ENCODE results near the gene KLF18.
"Not testable (repeated sequence)": the region's sequence is repeated elsewhere in the genome, so short reads cannot be mapped to it uniquely, and the experiment has no call there.

Gene KLF18

DNA sequence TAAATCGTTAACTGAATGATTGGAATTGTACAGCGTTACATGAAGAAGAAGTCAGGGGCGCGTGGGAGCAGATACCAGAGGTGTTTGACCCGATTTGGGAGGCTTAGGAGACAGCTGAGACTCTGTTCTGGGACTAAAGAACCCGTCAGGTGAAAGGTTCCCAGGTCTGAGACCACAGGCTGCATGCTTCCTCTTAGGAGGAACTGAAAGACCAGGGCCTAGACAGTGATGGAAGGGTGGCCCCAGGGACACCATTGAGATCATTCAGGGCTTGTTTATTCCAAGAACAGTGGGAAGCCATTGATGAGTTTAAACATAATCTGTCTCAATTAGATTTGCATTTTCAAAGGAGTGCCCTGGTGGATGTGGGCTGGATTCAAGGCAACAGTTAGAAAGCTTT lies 21.9 kb downstream of the KLF18 start:
- no peak for DNase-seq

GRCh38 chr1:44118682-44119081 lies 22.7 kb downstream of the KLF18 start, which contains the start of gene KLF17:
TSS of gene KLF17 (plus strand) at chr1:44118821. CDS start at chr1:44118908, 87 bp downstream.
- DNase-seq: no peak

DNA sequence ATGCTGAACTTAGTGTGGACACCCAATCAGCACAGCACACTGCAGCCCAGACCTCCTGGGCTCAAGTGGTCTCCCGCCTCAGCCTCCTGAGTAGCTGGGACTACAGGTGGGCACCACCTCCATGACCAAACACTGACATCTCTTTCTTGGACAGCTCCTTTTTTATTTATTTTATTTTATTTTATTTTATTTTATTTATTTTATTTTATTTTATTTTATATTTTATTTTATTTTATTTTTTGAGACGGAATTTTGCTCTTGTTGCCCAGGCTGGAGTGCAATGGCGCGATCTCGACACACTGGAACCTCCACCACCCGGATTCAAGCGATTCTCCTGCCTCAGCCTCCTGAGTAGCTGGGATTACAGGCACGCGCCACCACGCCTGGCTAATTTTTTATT lies 24.2 kb downstream of the KLF18 start:
- DNase-seq: not testable (repeated sequence)

DNA sequence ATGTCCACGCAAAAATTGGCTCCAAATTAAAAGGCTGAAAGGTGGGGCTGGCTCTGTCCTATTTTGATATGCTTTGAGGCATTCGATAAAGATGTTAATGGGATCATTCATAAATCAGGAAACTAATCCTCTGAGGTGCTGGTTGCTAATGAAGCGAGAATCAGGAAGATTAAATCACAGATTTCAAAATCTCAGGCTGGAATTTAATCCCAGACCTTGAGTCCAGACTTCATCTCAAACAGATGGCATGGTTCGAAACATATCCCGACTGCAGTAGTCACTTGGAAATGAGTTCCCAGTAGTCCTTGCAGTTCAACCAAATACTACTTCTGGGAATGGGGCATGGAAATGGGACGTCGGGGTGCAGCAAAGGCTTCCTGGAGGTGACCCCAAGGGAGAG lies 27.3 kb downstream of the KLF18 start:
- DNase-seq: no peak

GRCh38 chr1:44113095-44113609 lies 28.3 kb downstream of the KLF18 start:
- DNase-seq: no peak

- DNase-seq: no peak
Observed at GRCh38 chr1:44112486-44112885, 28.9 kb downstream of the KLF18 start.

DNA sequence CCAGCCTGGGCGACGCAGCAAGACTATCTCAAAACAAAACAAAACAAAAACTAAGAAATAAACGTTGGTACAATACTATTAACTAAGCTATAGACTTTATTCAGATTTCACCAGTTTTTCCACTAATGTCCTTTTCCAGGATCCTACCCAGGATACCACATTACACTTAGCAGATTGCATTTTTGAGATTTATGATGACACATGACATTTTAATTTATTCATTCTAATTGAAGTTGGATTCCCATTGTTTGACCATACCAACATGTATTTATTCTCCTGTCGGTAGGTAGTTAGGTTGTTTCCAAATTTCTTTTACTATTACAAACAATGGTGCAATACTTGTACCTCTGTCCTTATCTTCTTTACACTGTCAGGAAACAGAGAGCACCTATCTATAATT lies 29.6 kb downstream of the KLF18 start:
- no peak for DNase-seq

DNA sequence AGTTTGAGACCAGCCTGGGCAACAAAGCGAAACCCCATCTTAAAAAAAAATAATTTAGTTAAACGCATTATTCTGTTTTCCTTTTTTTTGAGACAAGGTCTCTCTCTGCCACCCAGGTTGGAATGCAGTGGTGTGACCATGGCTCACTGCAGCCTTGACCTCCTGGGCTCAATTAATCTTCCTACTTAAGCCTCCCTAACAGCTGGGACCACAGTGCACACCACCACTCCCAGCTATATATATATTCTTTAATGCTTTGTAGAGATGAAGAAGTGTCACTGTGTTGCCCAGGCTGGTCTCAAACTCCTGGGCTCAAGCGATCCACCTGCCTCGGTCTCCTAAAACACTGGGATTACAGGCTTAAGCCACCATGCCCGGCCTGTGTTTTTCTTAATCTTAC lies 30.5 kb downstream of the KLF18 start:
- no peak for DNase-seq

DNA sequence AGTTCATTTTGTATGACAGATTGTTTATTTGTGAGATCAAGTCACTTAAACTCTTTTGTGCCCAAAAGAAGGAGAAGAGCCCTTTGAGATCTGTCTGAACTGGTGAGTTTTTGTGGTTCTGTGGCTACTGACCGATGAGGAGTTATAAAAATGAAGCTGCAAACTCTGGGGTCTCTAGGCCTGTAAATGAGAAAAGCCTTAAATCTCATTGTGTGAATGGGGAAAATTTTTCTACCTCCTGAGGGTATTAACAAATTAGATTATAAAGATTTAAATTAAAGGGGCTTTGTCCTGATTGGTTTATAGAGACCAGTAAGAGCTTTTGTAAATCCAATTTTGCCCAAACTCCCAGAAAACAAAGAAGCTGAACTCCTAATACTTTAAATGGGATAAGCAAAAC lies 32.5 kb downstream of the KLF18 start:
- DNase-seq: no peak

GRCh38 chr1:44108241-44108640 lies 33.2 kb downstream of the KLF18 start:
- no peak for DNase-seq

DNA sequence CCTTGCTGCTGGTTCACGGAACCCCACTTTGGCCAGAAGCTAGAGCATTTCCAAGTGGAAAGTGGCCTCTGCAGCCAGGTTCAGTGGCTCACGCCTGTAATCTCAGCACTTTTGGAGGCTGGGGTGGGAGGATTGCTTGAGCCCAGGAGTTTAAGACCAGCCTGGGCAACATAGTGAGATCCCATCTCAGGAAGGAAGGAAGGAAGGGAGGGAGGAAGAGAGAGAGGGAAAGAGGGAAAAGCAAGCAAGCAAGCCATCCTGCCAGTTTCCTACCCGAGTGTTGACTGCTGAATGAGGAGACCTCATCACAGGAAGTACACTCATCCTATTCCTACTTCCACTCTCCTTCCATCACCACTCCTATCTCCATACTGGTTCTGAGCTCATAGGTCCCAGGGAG lies 35.6 kb downstream of the KLF18 start:
- no peak for DNase-seq

DNA sequence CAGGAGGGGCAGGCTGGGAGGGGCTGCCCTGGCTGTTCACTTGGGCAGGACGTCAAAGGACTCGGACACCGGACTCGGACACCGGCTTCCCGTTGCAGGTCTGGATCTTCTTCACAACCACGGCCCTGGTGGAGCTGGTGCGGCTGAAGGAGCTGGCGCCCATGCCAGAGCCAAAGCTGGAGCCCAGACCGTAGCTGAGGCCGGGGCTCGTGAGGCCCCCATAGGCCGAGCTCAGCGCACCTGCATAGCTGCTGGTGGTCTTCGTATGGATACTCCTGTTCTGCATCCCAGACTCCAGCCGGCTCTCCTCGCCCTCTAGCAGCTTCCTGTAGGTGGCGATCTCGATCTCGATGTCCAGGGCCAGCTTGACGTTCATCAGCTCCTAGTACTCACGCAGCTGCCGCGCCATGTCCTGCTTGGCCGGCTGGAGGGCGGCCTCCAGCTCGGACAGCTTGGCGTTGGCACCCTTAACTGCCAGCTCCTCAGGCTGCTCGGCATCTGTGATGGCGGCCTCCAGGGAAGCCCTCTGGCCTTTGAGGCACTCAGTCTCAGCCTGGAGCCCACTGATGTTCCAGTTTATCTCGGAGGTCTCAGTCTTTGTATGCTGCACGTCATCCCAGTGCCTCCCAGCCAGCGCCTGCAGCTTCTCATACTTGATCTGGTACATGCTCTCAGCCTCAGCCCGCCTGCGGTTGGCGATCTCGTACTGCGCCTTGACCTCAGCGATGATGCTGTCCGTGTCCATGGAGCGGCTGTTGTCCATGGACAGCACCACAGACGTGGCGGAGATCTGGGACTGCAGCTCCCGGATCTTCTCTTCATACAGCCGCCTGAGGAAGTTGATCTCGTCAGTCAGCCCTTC lies 37.9 kb downstream of the KLF18 start:
- DNase-seq: no peak

- DNase-seq: no peak
Observed at GRCh38 chr1:44101328-44101727, 40.1 kb downstream of the KLF18 start.

- no peak for DNase-seq
Observed at GRCh38 chr1:44100183-44100868, 41.1 kb downstream of the KLF18 start.

DNA sequence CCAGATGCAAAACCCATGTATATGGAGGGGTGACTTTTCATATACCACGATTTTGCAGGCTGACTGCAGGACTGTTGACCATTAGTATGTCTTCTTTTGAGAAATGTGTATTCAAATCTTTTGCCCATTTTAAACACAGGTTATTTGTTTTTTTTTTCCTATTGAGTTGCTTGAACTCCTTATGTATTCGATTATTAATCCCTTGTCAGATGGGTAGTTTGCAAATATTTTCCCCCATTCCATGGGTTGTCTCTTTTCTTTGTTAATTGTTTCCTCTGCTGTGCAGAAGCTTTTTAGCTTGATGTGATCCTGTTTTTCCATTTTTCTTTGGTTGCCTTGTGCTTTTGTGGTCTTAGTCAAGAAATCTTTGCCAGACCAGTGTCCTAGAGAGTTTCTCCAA lies 47.4 kb downstream of the KLF18 start:
- no peak for DNase-seq

DNA sequence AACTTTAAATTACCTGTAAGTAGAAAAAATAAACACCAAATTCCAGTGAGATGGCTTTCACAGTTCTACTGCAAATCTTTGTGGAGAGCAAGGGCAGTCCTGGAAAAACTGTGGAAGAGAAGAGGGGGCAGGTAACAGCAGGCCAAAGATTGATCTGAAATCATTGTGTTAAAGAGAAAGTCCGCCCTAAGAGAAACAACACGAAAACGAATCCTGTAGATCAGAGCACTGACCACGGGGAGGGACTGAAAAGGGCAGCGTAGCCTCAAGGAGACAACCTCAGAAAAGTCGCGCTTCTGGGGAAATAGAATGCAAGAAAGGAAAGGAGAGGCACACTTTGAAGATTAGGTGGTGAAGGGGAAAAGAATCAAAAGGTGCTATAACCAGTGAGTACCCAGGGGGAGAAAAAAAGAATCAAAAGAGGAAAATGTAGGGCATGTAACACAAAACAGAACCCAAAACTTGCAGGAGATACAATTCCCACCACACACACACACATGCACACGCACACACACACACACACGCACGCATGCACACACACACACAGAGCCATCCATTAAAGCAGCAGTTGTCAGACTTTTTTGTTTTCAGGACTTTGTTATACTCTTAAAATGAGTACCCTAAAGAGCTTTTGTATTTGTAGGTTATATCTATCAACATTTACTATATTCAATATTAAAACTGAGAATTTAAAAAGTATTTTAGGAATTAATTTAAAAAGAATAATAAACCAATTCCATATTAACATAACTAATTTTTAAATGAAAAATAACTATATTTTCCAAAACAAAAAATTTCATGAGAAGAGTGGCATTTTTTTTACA lies 50.8 kb downstream of the KLF18 start:
- DNase-seq: no peak

DNA sequence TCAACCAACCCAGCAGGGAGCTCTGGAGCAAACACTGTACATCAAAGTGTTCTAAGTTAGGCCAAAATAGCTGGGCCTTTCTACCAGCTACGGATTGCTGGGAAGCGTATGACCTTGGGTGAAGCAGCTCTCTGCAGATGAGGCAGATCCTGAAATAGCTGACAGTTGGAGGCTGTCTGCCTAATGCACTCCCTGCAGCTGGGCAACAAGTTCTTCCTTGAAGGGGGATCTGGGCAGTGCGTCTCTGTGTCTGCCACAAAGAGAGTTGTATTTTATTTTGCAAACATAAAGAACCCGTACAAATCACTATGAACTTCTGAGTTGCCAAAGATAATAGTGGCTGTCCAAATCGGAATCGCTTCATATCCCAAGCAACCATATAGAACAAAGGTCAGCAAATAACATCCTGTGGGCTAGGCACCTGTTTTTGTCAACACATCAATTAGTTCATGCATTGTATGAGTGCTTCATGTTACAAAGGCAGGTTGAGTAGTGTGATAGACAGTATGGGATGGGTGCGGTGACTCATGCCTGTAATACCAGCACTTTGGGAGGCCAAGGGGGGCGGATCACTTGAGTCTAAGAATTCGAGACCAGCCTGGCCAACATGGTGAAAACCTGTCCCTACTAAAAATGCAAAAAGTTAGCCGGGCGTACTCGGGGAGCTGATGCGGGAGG lies 51.9 kb downstream of the KLF18 start:
- no peak for DNase-seq
